HepG2 (cell line): ENCODE measurements around the gene NCOA7. TPM values are rescaled to one million over a fixed set of nuclear protein-coding genes. Genes with fewer than 3 reads are reported as not detected.

Experiments
- IKZF1 ChIP-seq: fragments of 450-650 bp; IDR thresholded peaks from 2 replicates; pipeline ENCODE4 v1.7.1; 2016
- KLF16 ChIP-seq, 2 experiments: sonication (generic) in 1 of 2; formaldehyde crosslinking in 1 of 2; IDR thresholded peaks; 2 replicates each; pipeline versions ENCODE4 v1.6.1 to v1.8.0; 2016 to 2023; ENCODE audit warnings: missing genetic modification reagents in 2 of 2, missing compliant biosample characterization in 1 of 2
- MZF1 ChIP-seq: sonication (generic); formaldehyde crosslinking; IDR thresholded peaks from 2 replicates; pipeline ENCODE4 v1.8.1; 2023; ENCODE audit warnings: mild to moderate bottlenecking, missing genetic modification reagents, borderline replicate concordance
- PCBP2 ChIP-seq: fragments of 200-400 bp; formaldehyde crosslinking; optimal IDR thresholded peaks from 2 replicates; pipeline ENCODE3; 2018; ENCODE audit warnings: low read length, low read depth; ENCODE audit not compliant: poor library complexity, severe bottlenecking
- POGZ ChIP-seq: sonication (generic); formaldehyde crosslinking; IDR thresholded peaks from 2 replicates; pipeline ENCODE4 v1.4.0; 2020; ENCODE audit warnings: mild to moderate bottlenecking, missing genetic modification reagents
- RBAK ChIP-seq: sonication (generic); formaldehyde crosslinking; IDR thresholded peaks from 2 replicates; pipeline ENCODE4 v1.5.1; 2020; ENCODE audit warnings: mild to moderate bottlenecking, missing genetic modification reagents
- SETDB1 ChIP-seq: sonication (generic); formaldehyde crosslinking; IDR thresholded peaks from 2 replicates; pipeline ENCODE4 v1.5.1; 2020; ENCODE audit warnings: missing genetic modification reagents, mild to moderate bottlenecking, borderline replicate concordance
- ZBTB7A ChIP-seq: sonication (generic); formaldehyde crosslinking; IDR thresholded peaks from 2 replicates; pipeline ENCODE4 v1.8.0; 2022; ENCODE audit warnings: mild to moderate bottlenecking, missing genetic modification reagents
- ZFP36L1 ChIP-seq: sonication (generic); formaldehyde crosslinking; IDR thresholded peaks from 2 replicates; pipeline ENCODE4 v1.8.0; 2022; ENCODE audit warnings: mild to moderate bottlenecking, missing genetic modification reagents, moderate library complexity
- ZFP41 ChIP-seq: sonication (generic); formaldehyde crosslinking; IDR thresholded peaks from 2 replicates; pipeline ENCODE4 v1.4.0; 2020; ENCODE audit warnings: mild to moderate bottlenecking, missing genetic modification reagents, borderline replicate concordance
- ZNF207 ChIP-seq: fragments of 450-650 bp; IDR thresholded peaks from 2 replicates; pipeline ENCODE4 v1.6.1; 2016; ENCODE audit warnings: antibody characterized with exemption, borderline replicate concordance
- ZNF232 ChIP-seq: sonication (generic); formaldehyde crosslinking; IDR thresholded peaks from 2 replicates; pipeline ENCODE4 v1.4.0; 2020; ENCODE audit warnings: missing genetic modification reagents, borderline replicate concordance
- ZNF317 ChIP-seq: sonication (generic); formaldehyde crosslinking; IDR thresholded peaks from 2 replicates; pipeline ENCODE4 v1.5.0; 2020; ENCODE audit warnings: mild to moderate bottlenecking, missing genetic modification reagents
- ZNF333 ChIP-seq: sonication (generic); formaldehyde crosslinking; IDR thresholded peaks from 2 replicates; pipeline ENCODE4 v1.4.0; 2020; ENCODE audit warnings: mild to moderate bottlenecking, missing genetic modification reagents, borderline replicate concordance
- ZNF350 ChIP-seq: sonication (generic); formaldehyde crosslinking; IDR thresholded peaks from 2 replicates; pipeline ENCODE4 v1.4.0; 2020; ENCODE audit warnings: mild to moderate bottlenecking, low read depth, missing genetic modification reagents, borderline replicate concordance
- ZNF367 ChIP-seq: sonication (generic); formaldehyde crosslinking; IDR thresholded peaks from 2 replicates; pipeline ENCODE4 v1.4.0; 2020; ENCODE audit warnings: missing genetic modification reagents, borderline replicate concordance
- ZNF460 ChIP-seq: sonication (generic); formaldehyde crosslinking; IDR thresholded peaks from 2 replicates; pipeline ENCODE4 v1.5.1; 2020; ENCODE audit warnings: missing genetic modification reagents, mild to moderate bottlenecking, borderline replicate concordance
- ZNF543 ChIP-seq: sonication (generic); formaldehyde crosslinking; IDR thresholded peaks from 2 replicates; pipeline ENCODE4 v1.4.0; 2020; ENCODE audit warnings: mild to moderate bottlenecking, missing genetic modification reagents
- ZNF652 ChIP-seq: IDR thresholded peaks from 2 replicates; pipeline ENCODE4 v1.6.1; 2016; ENCODE audit warnings: low read depth, borderline replicate concordance
- ZNF724P ChIP-seq: sonication (generic); formaldehyde crosslinking; IDR thresholded peaks from 2 replicates; pipeline ENCODE4 v1.8.0; 2022; ENCODE audit warnings: missing genetic modification reagents, borderline replicate concordance
- ZSCAN31 ChIP-seq: sonication (generic); formaldehyde crosslinking; IDR thresholded peaks from 2 replicates; pipeline ENCODE4 v1.5.0; 2020; ENCODE audit warnings: low read depth, mild to moderate bottlenecking, missing genetic modification reagents
- polyA plus RNA-seq, 8 experiments: library from polyadenylated mRNA; depleted of rRNA in 3 of 8; stranded (reverse) in 7 of 8; unstranded in 1 of 8; fragments of >200 nt; fragmentation: Illumina TruSeq in 4 of 8; extraction: Trizol in 4 of 8; gene quantifications; 2 replicates each; pipeline versions ENCODE4 v1.2.1 to v1.2.3, GENCODE V29; 2011 to 2016; ENCODE audit warnings: low read depth in 4 of 8, missing spikeins in 1 of 8, mixed read lengths in 1 of 8; ENCODE audit not compliant: insufficient read depth in 1 of 8
- total RNA-seq, 5 experiments: library from RNA; depleted of rRNA; stranded (reverse); fragments of >200 nt; fragmentation: Illumina TruSeq; extraction: Trizol; gene quantifications; 2 replicates each; pipeline ENCODE4 v1.2.3, GENCODE V29; 2016; ENCODE audit warnings: low read depth in 1 of 5
- TF ChIP-seq, protein P1 (sequence below): IDR thresholded peaks from 2 replicates; pipeline ENCODE4 v1.6.1; 2018; ENCODE audit warnings: missing genetic modification reagents, mild to moderate bottlenecking, missing compliant biosample characterization
- TF ChIP-seq, protein P2 (sequence below): sonication (generic); formaldehyde crosslinking; IDR thresholded peaks from 2 replicates; pipeline ENCODE4 v1.4.0; 2020; ENCODE audit warnings: mild to moderate bottlenecking, missing genetic modification reagents, borderline replicate concordance
- TF ChIP-seq, protein P3 (sequence below): sonication (generic); formaldehyde crosslinking; IDR thresholded peaks from 2 replicates; pipeline ENCODE4 v1.4.0; 2020; ENCODE audit warnings: missing genetic modification reagents; ENCODE audit errors: not compliant biosample characterization
- TF ChIP-seq, protein P4 (sequence below): sonication (generic); formaldehyde crosslinking; IDR thresholded peaks from 2 replicates; pipeline ENCODE4 v1.5.0; 2020; ENCODE audit warnings: mild to moderate bottlenecking, missing genetic modification reagents

NCOA7 gene
- total and polyA plus RNA-seq, 2 of the 13 experiments (the other 11 are each of a cell fraction or from before 2014, with no cell fraction given), result 13.6 to 20.8 TPM

DNA sequence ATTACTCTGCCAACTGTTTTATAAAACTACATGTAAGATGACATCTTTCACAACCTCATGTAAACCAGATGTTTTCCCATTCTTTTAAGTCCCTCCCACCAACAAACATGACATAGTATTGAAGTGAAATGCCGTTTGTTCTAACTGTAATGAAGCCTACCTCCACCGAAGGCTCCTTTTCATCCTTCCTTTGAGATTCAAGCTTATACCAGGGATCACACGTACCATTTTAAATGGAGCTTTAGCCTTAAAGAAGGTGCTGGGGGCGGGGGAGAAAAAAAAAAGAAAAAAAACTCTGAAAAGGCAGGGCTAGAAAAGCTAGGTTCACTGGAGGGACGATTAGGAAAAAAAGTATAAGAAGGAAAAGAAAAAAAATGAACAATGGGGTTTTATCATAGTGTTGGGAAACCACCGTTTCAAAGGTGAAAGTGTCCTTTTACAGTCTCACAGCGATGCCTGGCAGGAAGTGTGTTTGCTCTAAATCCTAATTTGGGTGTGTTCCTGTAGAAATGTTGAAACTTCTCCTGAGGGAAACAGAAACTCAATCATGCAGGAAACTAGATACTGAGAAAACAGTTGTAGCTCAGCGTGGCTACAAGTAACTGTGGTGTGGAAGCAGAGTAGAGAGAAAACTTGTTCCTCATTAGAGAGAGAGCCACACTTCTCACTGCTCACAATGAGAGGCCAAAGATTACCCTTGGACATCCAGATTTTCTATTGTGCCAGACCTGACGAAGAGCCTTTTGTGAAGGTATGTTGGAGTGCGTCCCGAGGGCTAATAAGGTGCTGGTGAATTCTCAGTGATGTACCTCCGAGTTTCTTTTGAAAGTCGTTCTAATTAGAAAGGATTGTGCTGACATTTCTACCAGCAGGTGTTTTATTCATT is 128.2 kb downstream of the NCOA7 start (continued):
- TF ChIP-seq, protein P1, sequence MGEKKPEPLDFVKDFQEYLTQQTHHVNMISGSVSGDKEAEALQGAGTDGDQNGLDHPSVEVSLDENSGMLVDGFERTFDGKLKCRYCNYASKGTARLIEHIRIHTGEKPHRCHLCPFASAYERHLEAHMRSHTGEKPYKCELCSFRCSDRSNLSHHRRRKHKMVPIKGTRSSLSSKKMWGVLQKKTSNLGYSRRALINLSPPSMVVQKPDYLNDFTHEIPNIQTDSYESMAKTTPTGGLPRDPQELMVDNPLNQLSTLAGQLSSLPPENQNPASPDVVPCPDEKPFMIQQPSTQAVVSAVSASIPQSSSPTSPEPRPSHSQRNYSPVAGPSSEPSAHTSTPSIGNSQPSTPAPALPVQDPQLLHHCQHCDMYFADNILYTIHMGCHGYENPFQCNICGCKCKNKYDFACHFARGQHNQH (CRISPR knock-in tag), result peak; percentile 89
- TF ChIP-seq, protein P2, sequence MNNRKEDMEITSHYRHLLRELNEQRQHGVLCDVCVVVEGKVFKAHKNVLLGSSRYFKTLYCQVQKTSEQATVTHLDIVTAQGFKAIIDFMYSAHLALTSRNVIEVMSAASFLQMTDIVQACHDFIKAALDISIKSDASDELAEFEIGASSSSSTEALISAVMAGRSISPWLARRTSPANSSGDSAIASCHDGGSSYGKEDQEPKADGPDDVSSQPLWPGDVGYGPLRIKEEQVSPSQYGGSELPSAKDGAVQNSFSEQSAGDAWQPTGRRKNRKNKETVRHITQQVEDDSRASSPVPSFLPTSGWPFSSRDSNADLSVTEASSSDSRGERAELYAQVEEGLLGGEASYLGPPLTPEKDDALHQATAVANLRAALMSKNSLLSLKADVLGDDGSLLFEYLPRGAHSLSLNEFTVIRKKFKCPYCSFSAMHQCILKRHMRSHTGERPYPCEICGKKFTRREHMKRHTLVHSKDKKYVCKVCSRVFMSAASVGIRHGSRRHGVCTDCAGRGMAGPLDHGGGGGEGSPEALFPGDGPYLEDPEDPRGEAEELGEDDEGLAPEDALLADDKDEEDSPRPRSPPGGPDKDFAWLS (CRISPR knock-in tag), result no peak
- TF ChIP-seq POGZ (CRISPR knock-in tag) (peak; percentile 18; the same call in 1 of the 2 replicates), ZBTB7A (no peak), IKZF1 (no peak), ZNF350 (no peak), RBAK (CRISPR knock-in tag) (no peak), ZNF724P (CRISPR knock-in tag) (no peak), ZNF333 (CRISPR knock-in tag) (no peak), ZFP36L1 (CRISPR knock-in tag) (no peak), ZNF232 (CRISPR knock-in tag) (no peak), PCBP2 (no peak), ZSCAN31 (CRISPR knock-in tag) (no peak), ZNF460 (CRISPR knock-in tag) (no peak), ZNF367 (CRISPR knock-in tag) (no peak), ZNF317 (CRISPR knock-in tag) (0 out of 2 replicates have a peak, but pooled peaks have one; percentile 34), SETDB1 (CRISPR knock-in tag) (no peak), ZNF652 (CRISPR knock-in tag) (no peak), MZF1 (CRISPR knock-in tag) (no peak), KLF16 (CRISPR knock-in tag; IDR thresholded peaks at IDR 0.05) (peak in 1 of 2 experiments; percentile 66; a peak in 1 of 4 replicates), ZNF543 (CRISPR knock-in tag) (0 out of 2 replicates have a peak, but pooled peaks have one; percentile 32), ZFP41 (CRISPR knock-in tag) (no peak), ZNF207 (no peak)
- TF ChIP-seq, protein P3, sequence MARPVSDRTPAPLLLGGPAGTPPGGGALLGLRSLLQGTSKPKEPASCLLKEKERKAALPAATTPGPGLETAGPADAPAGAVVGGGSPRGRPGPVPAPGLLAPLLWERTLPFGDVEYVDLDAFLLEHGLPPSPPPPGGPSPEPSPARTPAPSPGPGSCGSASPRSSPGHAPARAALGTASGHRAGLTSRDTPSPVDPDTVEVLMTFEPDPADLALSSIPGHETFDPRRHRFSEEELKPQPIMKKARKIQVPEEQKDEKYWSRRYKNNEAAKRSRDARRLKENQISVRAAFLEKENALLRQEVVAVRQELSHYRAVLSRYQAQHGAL, result no peak
- TF ChIP-seq, protein P4, sequence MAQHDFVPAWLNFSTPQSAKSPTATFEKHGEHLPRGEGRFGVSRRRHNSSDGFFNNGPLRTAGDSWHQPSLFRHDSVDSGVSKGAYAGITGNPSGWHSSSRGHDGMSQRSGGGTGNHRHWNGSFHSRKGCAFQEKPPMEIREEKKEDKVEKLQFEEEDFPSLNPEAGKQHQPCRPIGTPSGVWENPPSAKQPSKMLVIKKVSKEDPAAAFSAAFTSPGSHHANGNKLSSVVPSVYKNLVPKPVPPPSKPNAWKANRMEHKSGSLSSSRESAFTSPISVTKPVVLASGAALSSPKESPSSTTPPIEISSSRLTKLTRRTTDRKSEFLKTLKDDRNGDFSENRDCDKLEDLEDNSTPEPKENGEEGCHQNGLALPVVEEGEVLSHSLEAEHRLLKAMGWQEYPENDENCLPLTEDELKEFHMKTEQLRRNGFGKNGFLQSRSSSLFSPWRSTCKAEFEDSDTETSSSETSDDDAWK (CRISPR knock-in tag), result no peak
